NCI-H1092 (cell line): Measurements from ENCODE around the gene CHRNB2.

Source experiments
- DNase-seq: peaks from one replicate; lab custom pipeline; 2025; lab: John Stamatoyannopoulos, UW

Gene CHRNB2

DNA sequence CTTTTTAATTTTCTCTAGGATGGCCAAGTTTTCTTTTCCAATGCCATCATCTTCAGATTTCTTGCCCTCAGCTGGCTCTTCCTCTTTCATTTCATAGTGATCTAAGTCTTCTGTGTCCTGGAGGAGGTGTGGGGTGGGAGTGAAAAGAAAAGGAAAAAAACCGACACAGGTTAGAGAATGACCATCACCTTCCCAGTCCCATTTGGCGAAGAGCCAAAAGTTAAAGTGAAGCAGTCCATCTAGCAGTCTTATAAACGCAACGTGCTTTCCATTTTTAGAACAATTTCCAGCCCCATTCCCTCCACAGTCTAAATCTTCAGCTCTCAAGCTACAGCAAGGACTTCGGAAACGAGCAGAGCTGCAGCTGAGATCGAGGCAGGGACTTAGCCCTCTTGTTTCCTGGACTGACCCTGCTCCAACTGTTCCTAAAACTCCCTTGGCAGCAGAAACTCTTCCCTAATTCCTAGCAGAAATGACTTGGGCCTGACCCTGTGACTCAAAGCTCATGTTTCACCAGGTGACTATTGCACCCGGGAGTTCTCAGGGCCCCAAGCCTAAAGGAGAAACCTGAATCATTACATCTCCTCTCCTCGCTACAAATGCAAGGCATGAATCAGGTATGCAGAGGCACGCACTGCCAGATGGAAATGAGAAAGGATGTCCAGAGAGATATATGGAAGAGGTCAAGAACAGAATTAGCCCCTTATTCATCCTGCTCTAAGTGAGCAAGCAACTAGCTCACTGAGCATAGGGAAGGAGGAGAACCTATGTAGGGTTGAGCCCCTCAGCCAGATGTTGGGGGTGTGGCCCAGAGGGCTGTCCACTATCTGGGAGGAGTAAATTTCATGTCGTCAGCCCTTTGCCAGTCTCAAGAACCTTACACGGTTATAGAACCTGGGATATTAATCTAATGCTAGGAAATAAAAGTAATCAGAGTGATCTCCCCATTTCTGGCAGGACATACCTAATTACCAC lies 14.2 kb upstream of the CHRNB2 start:
- DNase-seq, result no peak

DNA sequence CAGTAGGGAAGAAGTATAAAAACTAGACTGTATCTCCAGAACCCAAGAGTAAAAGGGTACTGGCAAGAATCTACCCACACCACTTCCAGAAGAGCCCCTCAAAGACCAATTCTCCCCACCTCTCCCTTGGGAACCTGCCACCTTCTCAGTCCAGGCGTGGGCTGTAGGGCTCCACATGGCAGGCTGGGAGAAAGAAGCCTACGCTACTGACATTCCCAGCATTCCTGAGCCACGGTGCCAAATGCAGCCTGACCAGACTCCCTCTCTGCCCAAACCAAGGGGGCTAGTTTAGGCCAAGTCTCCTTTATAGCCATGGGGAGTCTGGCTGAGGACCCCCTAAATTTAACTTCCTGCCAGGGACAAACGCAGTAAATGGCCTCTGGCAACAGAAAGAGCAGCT lies 11.2 kb upstream of the CHRNB2 start:
- no peak for DNase-seq

DNA sequence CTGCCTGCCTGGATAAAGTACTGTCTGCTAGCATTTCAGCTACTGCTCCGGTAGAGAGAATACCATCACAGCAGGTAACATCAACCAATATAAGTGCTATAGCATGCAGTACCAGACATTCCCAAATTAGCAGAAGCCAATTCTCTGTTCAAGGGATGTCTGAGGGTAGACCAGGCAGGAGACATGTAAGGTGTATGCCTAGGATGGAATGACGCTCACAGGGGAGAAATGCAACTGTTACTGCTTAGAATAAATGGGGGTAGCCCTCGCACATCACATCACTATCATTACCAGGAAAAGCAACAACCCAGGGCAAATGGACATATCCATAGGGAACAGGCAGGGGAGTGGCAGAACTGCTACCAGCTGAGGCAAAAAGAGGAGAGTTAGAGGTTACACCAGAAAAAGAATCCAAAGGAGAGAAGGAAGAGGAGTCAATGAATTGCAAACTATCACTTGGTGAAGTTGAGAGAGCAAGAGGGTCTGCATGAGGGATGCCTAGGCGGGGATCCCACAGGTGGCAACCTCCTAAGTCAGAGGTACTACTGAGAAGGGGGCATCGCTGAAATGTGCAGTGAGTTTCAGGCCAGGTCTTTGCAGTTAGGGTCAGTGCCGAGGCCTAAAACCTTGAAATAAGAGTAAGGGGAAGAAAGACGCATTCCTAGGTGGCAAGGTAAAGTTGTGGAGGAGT lies 10.2 kb upstream of the CHRNB2 start:
- no peak for DNase-seq

DNA sequence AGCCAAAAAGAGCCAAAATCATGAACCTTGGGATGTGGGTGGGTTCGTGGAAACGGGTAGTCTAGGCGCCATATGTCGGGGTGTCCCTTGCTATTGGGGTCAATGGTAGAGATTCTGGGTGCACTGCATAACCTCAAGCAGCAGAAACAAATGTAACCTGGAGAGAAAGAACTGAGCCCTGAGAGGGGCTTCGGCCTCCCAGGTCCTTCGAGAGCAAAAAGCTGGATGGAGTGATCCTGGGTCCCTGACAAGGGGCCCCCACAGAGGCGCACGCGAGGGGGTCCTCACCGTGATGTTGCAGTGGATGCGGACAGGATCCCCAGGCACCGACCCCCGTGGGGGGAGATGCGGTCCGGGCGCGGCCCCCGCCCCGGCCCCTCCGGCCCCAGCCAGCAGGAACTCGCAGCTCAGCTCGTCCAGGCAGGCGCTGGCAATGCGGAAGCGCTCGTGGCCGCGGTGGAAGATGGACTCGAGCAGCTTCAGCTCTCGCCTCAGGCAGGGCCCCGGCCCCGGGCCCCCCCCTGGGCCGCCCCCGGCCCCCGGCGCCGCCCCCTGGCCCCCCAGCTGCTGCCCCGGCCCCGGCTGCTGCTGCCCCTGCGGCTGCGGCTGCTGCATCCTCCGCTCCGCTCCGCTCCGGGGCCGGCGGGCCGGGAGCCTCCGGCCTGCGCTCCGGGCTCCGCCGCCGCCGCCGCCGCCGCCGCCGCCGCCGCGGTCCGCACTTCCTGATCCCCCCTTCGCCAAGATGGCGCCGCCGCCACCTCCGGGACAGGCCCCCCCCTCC lies 9.4 kb upstream of the CHRNB2 start, which contains the start of gene UBE2Q1:
Gene UBE2Q1 (minus strand): TSS at position 724 of the 781 bp plus-strand sequence. CDS start 109 bp downstream, at position 615.
- no peak for DNase-seq

DNA sequence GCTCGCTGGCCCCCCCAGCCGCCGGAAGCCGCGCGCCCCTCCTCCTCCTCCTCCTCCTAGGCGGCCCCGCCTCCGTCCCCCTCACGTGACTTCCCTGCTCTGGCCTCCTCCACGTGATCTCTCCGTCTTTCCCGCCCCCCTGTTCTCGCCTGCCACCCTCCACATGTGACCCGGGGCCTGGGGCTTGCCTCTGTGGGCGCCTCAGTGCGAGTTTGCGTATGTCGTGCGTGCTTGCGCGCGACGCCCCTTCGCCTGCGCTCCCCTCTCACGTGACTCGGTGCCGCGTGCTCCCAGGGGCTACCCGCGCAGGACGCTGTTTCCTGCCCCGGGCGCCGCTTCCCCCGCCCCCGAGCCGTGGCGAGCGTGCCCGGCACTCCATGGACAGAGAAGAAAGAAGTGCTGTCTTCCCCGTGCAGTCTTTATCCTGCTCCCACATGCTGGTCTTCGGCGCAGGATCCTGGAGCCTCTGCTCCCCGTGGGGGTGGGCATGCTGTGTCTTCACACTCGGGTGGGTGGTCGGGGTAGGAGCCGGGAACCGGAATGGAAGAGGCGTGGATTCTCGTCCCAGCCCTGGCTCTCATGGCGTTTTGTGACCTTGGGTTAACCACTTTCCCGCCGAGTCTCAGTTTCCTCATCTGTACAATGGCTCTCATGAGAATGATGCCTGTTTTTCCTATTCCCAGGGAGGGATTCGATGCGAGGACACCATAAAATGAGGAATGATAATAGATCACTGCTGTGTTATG lies 8.7 kb upstream of the CHRNB2 start:
- peak; percentile 99 for DNase-seq

DNA sequence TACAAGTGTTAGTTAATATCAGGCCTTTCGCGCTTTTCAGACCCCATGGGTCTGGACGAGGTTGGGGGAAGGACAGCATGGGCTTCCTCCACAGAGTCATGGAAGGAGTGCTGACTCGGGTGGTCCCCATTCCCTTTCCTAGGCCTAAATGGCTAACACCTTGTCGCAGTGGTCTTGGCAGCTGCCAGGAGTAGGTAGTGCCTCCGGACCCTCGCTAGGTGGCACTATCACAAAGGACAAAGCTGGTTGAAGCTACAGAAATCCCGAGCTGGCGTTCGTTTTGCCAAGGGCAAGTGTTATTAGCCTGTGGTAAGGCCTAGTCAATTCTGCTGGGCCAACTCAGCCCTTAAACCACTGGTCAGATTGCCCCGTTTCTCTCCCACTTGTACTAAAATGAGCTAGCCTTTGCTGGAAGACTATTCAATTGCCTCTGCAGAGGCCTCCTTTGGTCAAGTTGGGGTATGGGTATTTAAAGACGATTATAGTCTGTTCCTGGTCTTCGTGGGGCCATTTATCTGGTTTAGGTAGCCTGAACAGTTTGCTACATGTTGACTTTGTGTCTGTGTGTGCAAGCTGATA lies 8.0 kb upstream of the CHRNB2 start:
- DNase-seq, result peak; percentile 94

- DNase-seq, result no peak
These were observed 1.7 kb upstream of the CHRNB2 start for GRCh38 chr1:154565876-154566275.

DNA sequence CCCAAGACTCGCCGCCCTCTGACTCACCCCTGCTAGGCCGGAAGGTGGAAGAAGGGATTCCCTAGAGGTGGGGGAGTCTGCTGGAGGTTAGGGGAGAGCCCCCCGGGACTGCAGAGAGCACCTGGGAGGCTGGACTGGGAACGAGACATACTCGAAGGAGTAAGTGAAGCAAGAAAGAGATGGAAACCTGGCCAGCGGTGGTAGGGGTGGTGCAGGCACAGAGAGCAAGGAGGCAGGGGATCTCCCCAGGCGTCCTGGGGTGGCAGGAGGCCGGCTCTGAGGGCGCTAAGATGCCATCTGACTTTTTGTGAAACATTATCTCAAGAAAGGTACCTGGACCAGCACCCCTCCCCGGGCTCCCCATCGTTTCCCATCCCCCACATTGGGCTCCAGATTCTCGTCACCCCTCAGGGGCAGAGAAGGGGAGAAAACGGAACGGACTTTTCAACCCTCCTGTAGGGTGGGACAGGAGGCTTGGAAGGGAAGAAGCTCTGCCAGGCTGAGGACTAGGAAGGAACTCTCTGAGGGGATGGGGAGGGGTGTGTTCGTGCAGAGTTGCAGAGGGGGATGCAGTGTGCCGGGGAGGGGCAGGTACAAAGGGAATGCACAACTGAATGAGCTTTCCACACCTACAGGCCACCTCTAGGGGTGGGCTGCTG lies 708 bp downstream of the CHRNB2 start:
- DNase-seq, result no peak

GRCh38 chr1:154571244-154571963 lies 3.8 kb downstream of the CHRNB2 start:
- no peak for DNase-seq

- no peak for DNase-seq
These were observed 4.3 kb downstream of the CHRNB2 start for GRCh38 chr1:154571964-154572288.

GRCh38 chr1:154572468-154573167 lies 5.0 kb downstream of the CHRNB2 start:
- no peak for DNase-seq

- no peak for DNase-seq
These were observed 5.6 kb downstream of the CHRNB2 start for GRCh38 chr1:154573168-154573510.

- DNase-seq, result peak; percentile 80
These were observed 7.1 kb downstream of the CHRNB2 start for GRCh38 chr1:154574716-154575115.

GRCh38 chr1:154575147-154575927 lies 7.8 kb downstream of the CHRNB2 start:
- no peak for DNase-seq

GRCh38 chr1:154575951-154576566 lies 8.5 kb downstream of the CHRNB2 start:
- no peak for DNase-seq

GRCh38 chr1:154577346-154578057 lies 9.9 kb downstream of the CHRNB2 start:
- no peak for DNase-seq

GRCh38 chr1:154578058-154578418 lies 10.5 kb downstream of the CHRNB2 start:
- no peak for DNase-seq

DNA sequence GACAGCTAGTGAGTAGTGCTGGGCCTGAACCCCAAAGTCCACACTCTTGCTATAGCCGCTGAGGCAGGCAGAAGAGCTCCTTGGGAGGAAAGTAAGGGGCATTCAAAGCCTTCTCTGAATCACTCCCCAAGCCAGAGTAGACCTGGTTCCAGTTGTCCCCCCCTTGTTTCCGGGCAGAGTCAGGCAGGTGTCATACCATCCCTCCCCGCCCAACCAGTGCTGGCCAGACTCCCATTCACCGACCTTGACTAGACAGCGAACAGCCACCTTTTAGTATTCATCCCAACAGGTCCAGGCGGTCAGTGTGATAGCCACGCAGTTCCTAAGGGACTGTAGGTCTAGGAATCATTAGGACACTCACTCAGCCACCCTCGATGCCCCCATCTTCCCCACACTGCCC lies 11.8 kb downstream of the CHRNB2 start:
- no peak for DNase-seq
